ENCODE data around the gene PCBP2.

PCBP2 gene

DNA sequence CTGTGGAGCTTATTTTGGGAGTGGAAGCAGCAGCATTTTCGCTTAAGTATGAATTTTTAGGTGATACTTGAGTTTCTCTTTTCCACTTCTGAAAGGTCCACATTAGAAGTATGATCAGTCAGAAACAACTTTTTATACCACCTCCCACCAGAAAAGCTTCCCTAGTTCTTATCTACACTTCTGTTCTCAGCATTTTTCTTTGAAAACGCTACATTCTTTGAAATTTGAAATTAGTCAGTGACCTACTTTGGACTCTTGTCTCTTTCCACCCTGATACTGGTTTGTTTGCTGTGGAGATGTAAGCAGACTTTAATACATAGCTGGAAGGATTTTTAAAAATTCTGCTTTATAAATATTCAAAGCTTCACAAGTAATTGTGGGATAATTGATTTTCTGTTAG, 22.2 kb downstream of the PCBP2 start:
- ATAC-seq (ENCODE audit: low read depth), result no peak
- no peak overlapping the region for H3K4me3 ChIP-seq (ENCODE audit: severe bottlenecking)
- H3K36me3 ChIP-seq (ENCODE audit: low read depth), result peaks cover 98% of the 10 kb centered on the region
- TF ChIP-seq, protein P1, sequence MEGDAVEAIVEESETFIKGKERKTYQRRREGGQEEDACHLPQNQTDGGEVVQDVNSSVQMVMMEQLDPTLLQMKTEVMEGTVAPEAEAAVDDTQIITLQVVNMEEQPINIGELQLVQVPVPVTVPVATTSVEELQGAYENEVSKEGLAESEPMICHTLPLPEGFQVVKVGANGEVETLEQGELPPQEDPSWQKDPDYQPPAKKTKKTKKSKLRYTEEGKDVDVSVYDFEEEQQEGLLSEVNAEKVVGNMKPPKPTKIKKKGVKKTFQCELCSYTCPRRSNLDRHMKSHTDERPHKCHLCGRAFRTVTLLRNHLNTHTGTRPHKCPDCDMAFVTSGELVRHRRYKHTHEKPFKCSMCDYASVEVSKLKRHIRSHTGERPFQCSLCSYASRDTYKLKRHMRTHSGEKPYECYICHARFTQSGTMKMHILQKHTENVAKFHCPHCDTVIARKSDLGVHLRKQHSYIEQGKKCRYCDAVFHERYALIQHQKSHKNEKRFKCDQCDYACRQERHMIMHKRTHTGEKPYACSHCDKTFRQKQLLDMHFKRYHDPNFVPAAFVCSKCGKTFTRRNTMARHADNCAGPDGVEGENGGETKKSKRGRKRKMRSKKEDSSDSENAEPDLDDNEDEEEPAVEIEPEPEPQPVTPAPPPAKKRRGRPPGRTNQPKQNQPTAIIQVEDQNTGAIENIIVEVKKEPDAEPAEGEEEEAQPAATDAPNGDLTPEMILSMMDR (IDR thresholded peaks at IDR 0.05; ENCODE audit: poor library complexity, severe bottlenecking), result no peak
- DNase-seq (ENCODE audit: low spot score), result no peak
- H3K27me3 ChIP-seq (ENCODE audit: insufficient read depth, poor library complexity, severe bottlenecking), result no peaks in the 10 kb centered on the region
- H3K9me3 ChIP-seq (ENCODE audit: severe bottlenecking), result no peaks in the 10 kb centered on the region
- H3K4me1 ChIP-seq (ENCODE audit: insufficient read depth, poor library complexity, severe bottlenecking), result peaks cover 3% of the 10 kb centered on the region
- H3K27ac ChIP-seq (ENCODE audit: poor library complexity, severe bottlenecking), result no peak overlapping the region

DNA sequence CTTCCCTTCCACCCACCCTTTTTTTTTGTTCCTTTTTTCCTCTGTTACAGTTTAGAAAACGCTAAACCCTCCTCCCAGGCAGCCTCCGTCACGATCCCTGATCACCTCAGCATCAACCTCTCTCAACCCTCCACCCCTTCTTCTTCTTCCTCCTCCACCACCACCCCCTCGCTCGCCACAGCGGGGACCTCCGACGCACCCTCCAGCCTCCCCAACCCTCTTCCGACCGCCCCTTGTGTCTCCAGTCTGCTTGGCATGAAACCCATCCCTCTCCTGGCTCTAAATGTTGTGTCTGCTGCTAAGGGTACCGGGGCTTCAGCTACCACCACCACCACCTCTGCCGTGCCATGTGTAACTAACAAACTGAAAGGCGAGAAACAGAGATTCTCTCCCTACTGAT, 22.9 kb downstream of the PCBP2 start:
- TF ChIP-seq, protein P1 (IDR thresholded peaks at IDR 0.05; ENCODE audit: poor library complexity, severe bottlenecking), result no peak
- Histone ChIP-seq H3K4me1 (ENCODE audit: insufficient read depth, poor library complexity, severe bottlenecking) (peaks cover 3% of the 10 kb centered on the region), H3K27me3 (ENCODE audit: insufficient read depth, poor library complexity, severe bottlenecking) (no peaks in the 10 kb centered on the region), H3K27ac (ENCODE audit: poor library complexity, severe bottlenecking) (no peak overlapping the region), H3K9me3 (ENCODE audit: severe bottlenecking) (no peaks in the 10 kb centered on the region), H3K36me3 (ENCODE audit: low read depth) (peaks cover 98% of the 10 kb centered on the region), H3K4me3 (ENCODE audit: severe bottlenecking) (no peak overlapping the region)
- no peak for DNase-seq (ENCODE audit: low spot score)
- ATAC-seq (ENCODE audit: low read depth), result no peak

DNA sequence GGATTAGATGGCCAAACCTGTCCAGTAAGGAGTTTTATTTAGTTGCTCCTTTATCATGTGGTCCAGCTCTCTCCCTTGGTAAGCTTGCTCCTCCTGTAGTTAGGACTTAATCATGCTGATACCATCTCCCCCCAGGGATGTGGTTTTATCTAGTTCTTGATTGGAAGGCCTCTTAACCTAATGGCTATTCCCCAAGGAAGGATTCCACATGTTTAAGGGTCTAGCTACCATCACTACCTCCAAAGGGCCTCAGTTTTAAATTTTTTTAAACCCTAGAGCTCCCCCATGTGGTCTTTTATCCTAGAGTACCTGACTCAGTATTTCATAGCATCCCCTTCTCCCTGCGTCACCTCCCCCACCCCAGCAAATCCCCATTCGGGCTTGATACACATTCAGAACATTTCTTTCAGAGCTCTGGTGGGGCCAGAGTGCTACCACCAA, 24.9 kb downstream of the PCBP2 start:
- Histone ChIP-seq H3K4me1 (ENCODE audit: insufficient read depth, poor library complexity, severe bottlenecking) (peaks cover 7% of the 10 kb centered on the region), H3K27ac (ENCODE audit: poor library complexity, severe bottlenecking) (no peak overlapping the region), H3K4me3 (ENCODE audit: severe bottlenecking) (no peak overlapping the region), H3K36me3 (ENCODE audit: low read depth) (peaks cover 99% of the 10 kb centered on the region), H3K9me3 (ENCODE audit: severe bottlenecking) (no peaks in the 10 kb centered on the region), H3K27me3 (ENCODE audit: insufficient read depth, poor library complexity, severe bottlenecking) (no peaks in the 10 kb centered on the region)
- no peak for ATAC-seq (ENCODE audit: low read depth)
- TF ChIP-seq, protein P1 (IDR thresholded peaks at IDR 0.05; ENCODE audit: poor library complexity, severe bottlenecking), result peak; percentile 37
- no peak for DNase-seq (ENCODE audit: low spot score)

DNA sequence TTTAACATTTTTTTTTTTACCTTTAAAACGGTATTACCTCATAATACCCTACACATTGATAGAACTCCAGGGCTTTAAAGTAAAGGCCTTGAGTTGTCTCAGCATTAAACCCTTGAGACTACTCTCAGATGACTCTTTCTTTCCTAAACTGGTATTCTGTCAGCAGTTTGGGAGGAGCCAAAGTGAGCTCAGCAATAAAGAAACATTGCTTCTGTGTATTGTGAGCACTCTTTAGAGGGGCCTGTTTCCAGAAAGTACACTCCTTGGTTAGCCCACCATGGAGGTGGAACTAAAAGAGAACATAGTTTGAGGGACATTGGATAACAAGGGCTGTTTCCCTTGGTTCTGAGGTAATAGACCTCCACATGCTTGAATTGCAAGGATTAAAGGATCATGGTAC, 27.0 kb downstream of the PCBP2 start:
- Histone ChIP-seq H3K4me1 (ENCODE audit: insufficient read depth, poor library complexity, severe bottlenecking) (peaks cover 7% of the 10 kb centered on the region), H3K27me3 (ENCODE audit: insufficient read depth, poor library complexity, severe bottlenecking) (no peaks in the 10 kb centered on the region), H3K9me3 (ENCODE audit: severe bottlenecking) (no peaks in the 10 kb centered on the region), H3K27ac (ENCODE audit: poor library complexity, severe bottlenecking) (peak overlapping the region; percentile 11), H3K36me3 (ENCODE audit: low read depth) (peaks cover 97% of the 10 kb centered on the region), H3K4me3 (ENCODE audit: severe bottlenecking) (no peak overlapping the region)
- DNase-seq (ENCODE audit: low spot score) (no peak), ATAC-seq (ENCODE audit: low read depth) (no peak)
- TF ChIP-seq, protein P1 (IDR thresholded peaks at IDR 0.05; ENCODE audit: poor library complexity, severe bottlenecking), result no peak

DNA sequence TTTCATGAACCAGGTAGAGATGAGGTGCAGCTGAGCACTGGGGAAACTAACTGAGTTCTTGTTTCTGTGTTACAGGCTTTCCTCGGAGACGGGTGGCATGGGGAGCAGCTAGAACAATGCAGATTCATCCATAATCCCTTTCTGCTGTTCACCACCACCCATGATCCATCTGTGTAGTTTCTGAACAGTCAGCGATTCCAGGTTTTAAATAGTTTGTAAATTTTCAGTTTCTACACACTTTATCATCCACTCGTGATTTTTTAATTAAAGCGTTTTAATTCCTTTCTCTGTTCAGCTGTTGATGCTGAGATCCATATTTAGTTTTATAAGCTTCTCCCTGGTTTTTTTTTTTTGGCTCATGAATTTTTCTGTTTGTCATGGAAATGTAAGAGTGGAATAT, 27.4 kb downstream of the PCBP2 start:
- ATAC-seq (ENCODE audit: low read depth) (no peak), DNase-seq (ENCODE audit: low spot score) (no peak)
- Histone ChIP-seq H3K36me3 (ENCODE audit: low read depth) (peaks cover 96% of the 10 kb centered on the region), H3K4me3 (ENCODE audit: severe bottlenecking) (no peak overlapping the region), H3K27ac (ENCODE audit: poor library complexity, severe bottlenecking) (peak overlapping the region; percentile 11), H3K4me1 (ENCODE audit: insufficient read depth, poor library complexity, severe bottlenecking) (peaks cover 7% of the 10 kb centered on the region), H3K27me3 (ENCODE audit: insufficient read depth, poor library complexity, severe bottlenecking) (no peaks in the 10 kb centered on the region), H3K9me3 (ENCODE audit: severe bottlenecking) (no peaks in the 10 kb centered on the region)
- TF ChIP-seq, protein P1 (IDR thresholded peaks at IDR 0.05; ENCODE audit: poor library complexity, severe bottlenecking), result no peak

Data from RWPE2 (cell line).